B cell (primary cell): Measurements from ENCODE around the gene SIGMAR1. TPM values are rescaled to one million over a fixed set of nuclear protein-coding genes. Genes with fewer than 3 reads are reported as not detected.

ENCODE experiments used
- ATAC-seq: fragments of 200-7000 bp; cut with Tn5 transposase; one replicate; pipeline ENCODE4 v1.10.0; 2021; ENCODE audit warnings: low read depth, mild to moderate bottlenecking, moderate number of reproducible peaks, moderate library complexity
- CTCF ChIA-PET: fragments of 350-600 bp; sonication (Branson Sonifier 250); formaldehyde crosslinking; loops from one replicate; lab custom pipeline; 2021; ENCODE audit warnings: antibody characterized with exemption, inconsistent platforms; lab: Charles Lee
- POLR2A ChIA-PET: fragments of 350-600 bp; sonication (Branson Sonifier 250); formaldehyde crosslinking; loops from one replicate; lab custom pipeline; 2021; ENCODE audit warnings: antibody characterized with exemption; lab: Charles Lee
- DNase-seq: peaks from one replicate; pipeline ENCODE4 v3.0.0; 2013
- H2AFZ ChIP-seq: 2 replicates; pipeline ENCODE4 v1.6.1; 2012; ENCODE audit warnings: mild to moderate bottlenecking, low read depth, low read length; ENCODE audit not compliant: insufficient read depth, poor library complexity, severe bottlenecking
- H3K27ac ChIP-seq, 2 donors: 1 replicate in 1 of 2; 2 replicates in 1 of 2; pipeline ENCODE4 v1.5.1; 2012 to 2013; ENCODE audit warnings: low read length in 2 of 2, mild to moderate bottlenecking in 2 of 2, moderate library complexity in 1 of 2
- H3K27me3 ChIP-seq, 4 experiments: fragments of 200-600 bp in 1 of 4; sonication (generic) in 1 of 4; replicated peaks in 1 of 4; 1 replicate in 2 of 4; 2 replicates in 2 of 4; pipeline versions ENCODE4 v1.6.1 to v1.7.0; 2013 to 2016; ENCODE audit warnings: low read length in 3 of 4, mild to moderate bottlenecking in 2 of 4, mixed read lengths in 1 of 4, moderate library complexity in 1 of 4; ENCODE audit not compliant: insufficient read depth in 4 of 4, control insufficient read depth in 3 of 4; ENCODE audit errors: control extremely low read depth in 1 of 4
- H3K36me3 ChIP-seq, 2 experiments: replicated peaks in 1 of 2; 1 replicate in 1 of 2; 2 replicates in 1 of 2; pipeline versions ENCODE4 v1.6.1 to v1.7.1; 2013; ENCODE audit warnings: low read length in 1 of 2; ENCODE audit not compliant: insufficient read depth in 2 of 2, control insufficient read depth in 1 of 2; ENCODE audit errors: control extremely low read depth in 1 of 2, extremely low read depth in 1 of 2
- H3K4me1 ChIP-seq, 2 donors: fragments of 200-600 bp in 1 of 2; sonication (generic) in 1 of 2; 1 replicate in 1 of 2; 2 replicates in 1 of 2; pipeline versions ENCODE4 v1.5.1 to v1.6.1; 2013 to 2017; ENCODE audit warnings: low read length in 2 of 2; ENCODE audit not compliant: control insufficient read depth in 2 of 2, insufficient read depth in 2 of 2
- H3K4me2 ChIP-seq: replicated peaks from 2 replicates; pipeline ENCODE3; 2012; ENCODE audit warnings: mild to moderate bottlenecking, low read depth, low read length; ENCODE audit not compliant: poor library complexity, severe bottlenecking
- H3K4me3 ChIP-seq, 5 experiments: fragments of 200-600 bp in 1 of 5; sonication (generic) in 1 of 5; 1 replicate in 3 of 5; 2 replicates in 2 of 5; pipeline versions ENCODE4 v1.5.1 to v1.7.0; 2011 to 2016; ENCODE audit warnings: low read length in 4 of 5, mild to moderate bottlenecking in 4 of 5, low read depth in 2 of 5, control low read depth in 1 of 5, moderate library complexity in 1 of 5; ENCODE audit not compliant: insufficient read depth in 1 of 5; ENCODE audit errors: control extremely low read depth in 1 of 5, extremely low read depth in 1 of 5
- H3K79me2 ChIP-seq: fragments of 200-600 bp; sonication (generic); one replicate; pipeline ENCODE4 v1.6.0; 2016; ENCODE audit warnings: low read length; ENCODE audit not compliant: control insufficient read depth, insufficient read depth
- H3K9ac ChIP-seq: fragments of 200-600 bp; sonication (generic); 2 replicates; pipeline ENCODE4 v1.6.1; 2017; ENCODE audit warnings: mild to moderate bottlenecking, low read length, moderate library complexity
- H3K9me3 ChIP-seq, 3 donors: one replicate each; pipeline versions ENCODE4 v1.6.1 to v1.7.1; 2013; ENCODE audit warnings: low read length in 2 of 3; ENCODE audit not compliant: control insufficient read depth in 2 of 3, insufficient read depth in 1 of 3; ENCODE audit errors: control extremely low read depth in 1 of 3
- H4K20me1 ChIP-seq: 2 replicates; pipeline ENCODE4 v1.6.0; 2012; ENCODE audit warnings: mild to moderate bottlenecking, low read length; ENCODE audit not compliant: insufficient read depth, control insufficient read depth, poor library complexity, severe bottlenecking
- H3K27ac Mint-ChIP-seq: one replicate; pipeline ENCODE4 v1.8.0; 2021; ENCODE audit warnings: mixed read lengths
- H3K27me3 Mint-ChIP-seq: one replicate; pipeline ENCODE4 v1.8.0; 2021; ENCODE audit warnings: mixed read lengths
- H3K4me1 Mint-ChIP-seq: one replicate; pipeline ENCODE4 v1.8.0; 2021; ENCODE audit warnings: mixed read lengths
- H3K4me3 Mint-ChIP-seq: one replicate; pipeline ENCODE4 v1.8.0; 2021; ENCODE audit warnings: mixed read lengths
- H3K9me3 Mint-ChIP-seq: one replicate; pipeline ENCODE4 v1.8.0; 2022; ENCODE audit warnings: mixed read lengths; ENCODE audit not compliant: insufficient read depth
- CTCF ChIP-seq: fragments of 200-600 bp; IDR thresholded peaks from one replicate; pipeline ENCODE4 v1.8.0; 2022; ENCODE audit warnings: antibody characterized with exemption, mild to moderate bottlenecking
- EZH2 ChIP-seq: IDR thresholded peaks from 2 replicates; pipeline ENCODE4 v1.6.1; 2012; ENCODE audit warnings: borderline replicate concordance, low read depth, mild to moderate bottlenecking, moderate library complexity, low read length; ENCODE audit not compliant: insufficient read depth, poor library complexity, severe bottlenecking
- WGBS: methylation state at CpG from one replicate; pipeline ENCODE4 v1.1.5; 2013; ENCODE audit warnings: missing lambda C conversion rate; ENCODE audit not compliant: insufficient coverage; 5-methylcytosine and 5-hydroxymethylcytosine counted together
- intact Hi-C: fragments of 100-400 bp; cut with micrococcal nuclease; formaldehyde crosslinking; loops from one replicate; pipeline ENCODE4 v1.10.0; 2022
- polyA plus RNA-seq: library from polyadenylated mRNA; depleted of rRNA; stranded (reverse); fragments of >200 nt; gene quantifications from 2 replicates; pipeline ENCODE4 v1.2.3, GENCODE V29; 2012
- total RNA-seq, 2 donors: library from RNA; stranded (reverse); fragments of 120-200 nt in 1 of 2; gene quantifications; 1 replicate in 1 of 2; 2 replicates in 1 of 2; pipeline versions ENCODE4 v1.2.3 to v1.2.4, GENCODE V29; 2013 to 2022

SIGMAR1 gene
- total and polyA plus RNA-seq, 2 donors (not counting 1 experiment from before 2014, with no cell fraction given): 21.4 to 30.7 TPM

GRCh38 chr9:34601937-34602573, 35.5 kb downstream of the SIGMAR1 start:
- Histone ChIP-seq H3K27ac (no peak overlapping the region), H4K20me1 (no peaks in the 10 kb centered on the region), H3K9ac (no peak overlapping the region), H3K27me3 (peaks cover 0 to 11% (median under 1%) of the 10 kb centered on the region in 4 experiments), H3K36me3 (no peaks in the 10 kb centered on the region), H2AFZ (no peak overlapping the region), H3K4me2 (no peak overlapping the region), H3K4me1 (no peaks in the 10 kb centered on the region), H3K9me3 (no peaks in the 10 kb centered on the region), H3K4me3 (no peak overlapping the region), H3K79me2 (no peaks in the 10 kb centered on the region)
- Mint-ChIP-seq H3K4me1 (no peaks in the 10 kb centered on the region), H3K9me3 (no peaks in the 10 kb centered on the region), H3K27ac (no peak overlapping the region), H3K4me3 (no peak overlapping the region), H3K27me3 (peaks cover 23% of the 10 kb centered on the region)
- POLR2A ChIA-PET: no interaction called here
- CTCF ChIA-PET: interaction anchor here (0.7 to 5.5 kb wide), 5 partner anchors 10 to 198 kb away, joined by 3 to 75 read pairs (median 3); partner anchors contain the start of genes GALT, RPP25L and SIGMAR1
- DNase-seq (no peak), ATAC-seq (no peak)
- TF ChIP-seq CTCF (no peak), EZH2 (no peak)
- intact Hi-C loops: no loop called here
- WGBS: 89% methylated on average over 3 of the region's 6 CpGs

- ChIA-PET POLR2A (no interaction called here), CTCF (interaction anchor here (0.9 to 1.3 kb wide), 5 partner anchors 9 to 267 kb away, joined by 3 to 6 read pairs (median 4); no protein-coding TSS in a partner anchor)
- no peak for ATAC-seq
- H3K9ac ChIP-seq: no peak overlapping the region
- H3K79me2 ChIP-seq: no peaks in the 10 kb centered on the region
- no peak overlapping the region for H3K4me3 ChIP-seq
- peaks cover 31% of the 10 kb centered on the region for H3K27me3 Mint-ChIP-seq
- H3K4me1 ChIP-seq: no peaks in the 10 kb centered on the region
- WGBS: 14% methylated on average over 1 of the region's 1 CpG
- H3K27ac Mint-ChIP-seq: no peak overlapping the region
- DNase-seq: no peak
- H3K27me3 ChIP-seq: peaks cover 0 to 20% (median 3%) of the 10 kb centered on the region in 4 experiments
- H3K9me3 ChIP-seq: no peaks in the 10 kb centered on the region
- no peak overlapping the region for H3K4me3 Mint-ChIP-seq
- intact Hi-C loops: no loop called here
- no peaks in the 10 kb centered on the region for H3K4me1 Mint-ChIP-seq
- H3K9me3 Mint-ChIP-seq: no peaks in the 10 kb centered on the region
- H3K36me3 ChIP-seq: no peaks in the 10 kb centered on the region
- H4K20me1 ChIP-seq: no peaks in the 10 kb centered on the region
- H3K27ac ChIP-seq: no peak overlapping the region
- no peak overlapping the region for H2AFZ ChIP-seq
- no peak for TF ChIP-seq CTCF
- TF ChIP-seq EZH2: no peak
- no peak overlapping the region for H3K4me2 ChIP-seq
These were observed 36.7 kb downstream of the SIGMAR1 start for GRCh38 chr9:34600908-34601307.
